ENCODE results near the gene AK9.
"Not testable (repeated sequence)": the region's sequence is repeated elsewhere in the genome, so short reads cannot be mapped to it uniquely, and the experiment has no call there.

Gene AK9

DNA sequence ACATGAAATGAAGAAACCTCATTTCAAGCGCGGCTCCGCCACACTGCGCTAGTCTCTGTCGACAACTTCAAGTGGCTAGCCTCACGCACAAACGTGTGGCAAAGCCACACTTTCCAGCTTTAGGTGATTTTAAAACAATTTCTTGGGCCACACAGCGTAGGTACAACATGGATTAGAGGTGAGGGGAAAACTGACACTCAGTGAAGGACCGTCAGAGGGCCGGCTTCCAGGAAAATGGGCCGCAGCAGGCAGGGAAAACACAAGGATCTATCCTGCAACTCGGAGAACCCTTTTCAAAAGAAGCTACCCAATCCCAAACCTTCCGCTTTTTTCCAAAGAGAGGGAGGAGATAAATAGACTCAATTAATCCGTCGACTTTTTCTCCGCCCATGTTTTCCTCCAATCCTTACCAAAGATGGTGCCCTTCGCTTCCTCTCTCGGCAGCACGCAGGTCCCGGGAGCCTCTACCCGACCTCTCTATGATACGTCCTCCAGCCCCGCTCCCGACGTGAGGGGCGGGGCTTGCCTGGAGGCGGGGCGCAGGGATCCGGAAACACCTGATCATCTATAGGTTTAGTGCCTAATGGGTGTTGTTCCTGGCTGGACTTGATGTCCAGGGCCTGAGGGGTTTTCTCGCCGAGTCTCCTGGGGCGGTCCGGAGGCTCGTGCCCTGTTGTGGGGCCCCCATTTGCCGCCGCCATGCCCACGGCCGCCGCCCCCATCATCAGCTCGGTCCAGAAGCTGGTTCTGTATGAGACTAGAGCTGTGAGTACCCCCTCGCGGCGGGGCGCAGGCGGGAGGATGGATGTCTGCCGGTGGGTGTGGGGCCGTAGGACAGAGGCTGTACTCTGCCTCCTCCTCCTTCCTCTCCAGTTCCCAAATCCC lies at the start of gene AK9, which contains the start of gene FIG4:
Gene AK9, minus strand, starts transcription at position 466 of the 885 bp plus-strand sequence. CDS start 15,457 bp downstream, outside the sequence.
Gene FIG4, plus strand, starts transcription at position 560 of the 885 bp plus-strand sequence. Its CDS starts 140 bp downstream, at position 700.
- DNase-seq (ENCODE audit: low spot score), result peak; percentile 98

- no peak for DNase-seq (ENCODE audit: low spot score)
These were observed 49.8 kb upstream of the AK9 start for GRCh38 chr6:109740787-109741186.

DNA sequence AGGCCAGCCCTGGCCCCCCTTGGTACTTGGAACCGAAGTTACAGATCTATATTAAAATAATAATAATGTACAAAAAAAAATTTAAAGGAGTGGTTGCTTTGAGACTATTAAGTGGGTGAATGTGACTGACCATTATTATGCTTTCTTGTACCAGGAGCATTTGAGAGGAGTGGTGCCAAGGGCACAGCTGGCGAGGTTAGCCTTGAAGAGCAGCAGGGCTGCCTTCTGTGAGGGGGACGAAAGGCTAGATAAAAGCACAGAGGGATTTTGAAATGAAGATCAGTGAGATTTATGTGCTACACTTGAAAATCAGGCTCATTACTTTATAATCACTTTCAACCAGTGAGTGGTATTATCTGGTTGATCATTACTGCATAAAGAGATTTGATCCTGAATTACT lies 48.7 kb upstream of the AK9 start:
- no peak for DNase-seq (ENCODE audit: low spot score)

- no peak for DNase-seq (ENCODE audit: low spot score)
These were observed 47.7 kb upstream of the AK9 start for GRCh38 chr6:109738667-109739066.

DNA sequence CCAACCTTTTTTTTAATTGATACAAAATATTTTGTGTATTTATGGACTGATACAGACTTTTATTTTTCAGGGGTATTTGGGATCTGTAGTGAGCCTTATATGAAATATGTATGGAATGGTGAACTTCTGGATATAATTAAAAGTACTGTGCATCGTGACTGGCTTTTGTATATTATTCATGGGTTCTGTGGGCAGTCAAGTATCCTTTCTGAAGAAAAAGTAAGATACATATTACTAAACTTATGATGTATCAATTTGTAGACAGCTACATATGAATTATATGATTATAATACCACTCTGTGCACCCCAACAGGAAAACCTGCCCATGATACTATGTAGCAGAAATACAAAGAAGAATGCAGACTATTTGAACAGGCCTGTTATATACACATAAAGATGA lies 47.3 kb upstream of the AK9 start:
- DNase-seq (ENCODE audit: low spot score), result no peak

GRCh38 chr6:109736273-109737025 lies 45.4 kb upstream of the AK9 start:
- no peak for DNase-seq (ENCODE audit: low spot score)

GRCh38 chr6:109725250-109725649 lies 34.2 kb upstream of the AK9 start:
- DNase-seq (ENCODE audit: low spot score), result not testable (repeated sequence)

DNA sequence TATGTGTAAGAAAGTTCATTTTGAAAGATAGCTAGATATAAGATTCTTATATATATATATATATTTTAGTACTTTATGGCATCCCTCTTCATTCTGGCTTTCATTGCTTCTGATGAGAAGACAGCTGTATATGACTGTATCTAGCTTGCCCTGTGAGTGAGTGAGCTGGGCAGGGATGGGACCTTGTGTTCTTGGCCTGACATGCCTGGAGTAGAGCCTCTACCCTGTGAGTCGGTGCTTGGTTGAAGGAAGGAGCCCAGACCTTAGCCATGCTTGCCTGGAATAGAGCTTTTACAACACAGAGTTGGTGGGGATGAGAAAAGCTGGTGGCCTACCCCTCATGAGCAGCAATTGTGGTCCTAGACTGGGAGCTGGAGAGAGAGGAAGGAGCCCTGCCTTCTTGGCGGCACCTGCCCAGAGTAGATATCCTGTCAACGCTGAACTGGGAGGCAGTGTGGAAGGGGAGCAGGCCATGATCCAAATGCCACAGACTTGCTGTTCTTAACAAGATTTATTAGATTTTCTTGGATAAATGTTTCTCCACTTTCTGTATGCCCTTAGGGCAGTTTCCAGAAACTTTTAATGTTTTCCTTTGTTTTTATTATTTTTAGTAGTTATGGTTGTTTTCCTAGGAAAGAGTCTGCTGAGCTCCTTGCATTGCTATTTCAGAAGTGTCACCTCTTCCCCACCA lies 31.7 kb upstream of the AK9 start:
- DNase-seq (ENCODE audit: low spot score), result no peak

GRCh38 chr6:109722011-109722410 lies 31.0 kb upstream of the AK9 start:
- DNase-seq (ENCODE audit: low spot score), result no peak

DNA sequence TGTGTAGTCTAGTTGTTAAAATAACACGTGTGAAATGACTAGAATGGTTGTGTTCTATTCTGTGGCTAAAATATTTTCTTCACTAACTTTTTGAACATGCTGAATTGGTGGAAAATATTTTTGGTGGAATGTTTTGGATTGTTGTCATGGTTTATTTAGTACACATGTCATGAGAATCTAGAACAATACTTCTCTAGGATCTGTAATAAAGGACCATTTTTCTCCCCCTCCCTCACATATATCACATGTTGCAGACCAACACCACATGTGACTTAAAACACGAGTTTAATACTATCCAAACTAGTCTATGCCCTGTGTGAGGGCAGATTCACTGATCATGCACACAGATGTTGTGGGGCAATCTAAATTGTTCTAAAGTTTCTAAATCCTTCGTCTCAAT lies 29.3 kb upstream of the AK9 start:
- DNase-seq (ENCODE audit: low spot score), result no peak

DNA sequence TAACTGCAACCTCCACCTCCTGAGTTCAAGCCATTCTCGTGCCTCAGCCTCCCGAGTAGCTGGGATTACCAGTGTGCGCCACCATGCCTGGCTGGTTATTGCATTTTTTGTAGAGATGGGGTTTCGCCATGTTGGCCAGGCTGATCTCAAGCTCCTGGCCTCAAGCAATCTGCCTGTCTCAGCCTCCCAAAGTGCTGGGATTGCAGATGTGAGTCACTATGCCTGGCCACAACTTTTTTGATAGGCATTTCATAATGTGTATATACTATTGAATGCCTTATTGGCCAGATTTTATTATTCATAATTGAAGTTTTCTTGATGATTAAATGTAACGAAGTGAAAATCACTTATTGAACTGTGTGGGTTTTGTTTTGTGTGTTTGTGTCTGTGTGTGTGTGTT lies 28.0 kb upstream of the AK9 start:
- DNase-seq (ENCODE audit: low spot score), result no peak

DNA sequence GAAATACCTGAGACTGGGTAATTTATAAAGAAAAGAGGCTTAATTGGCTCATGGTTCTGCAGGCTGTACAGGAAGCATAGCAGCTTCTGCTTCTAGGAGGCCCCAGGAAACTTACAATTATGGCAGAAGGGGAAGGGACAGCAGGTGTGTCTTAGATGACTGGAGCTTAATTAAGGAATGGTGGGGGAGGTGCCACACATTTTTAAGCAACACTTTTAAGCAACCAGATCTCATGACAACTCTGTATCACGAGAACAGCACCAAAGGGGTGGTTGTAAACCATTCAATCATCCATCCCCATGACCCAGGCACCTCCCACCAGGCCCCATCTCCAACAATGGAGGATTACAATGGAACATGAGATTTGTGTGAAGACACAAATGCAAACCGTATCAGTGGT lies 27.0 kb upstream of the AK9 start:
- no peak for DNase-seq (ENCODE audit: low spot score)

- DNase-seq (ENCODE audit: low spot score), result no peak
These were observed 24.6 kb upstream of the AK9 start for GRCh38 chr6:109715616-109716015.

- no peak for DNase-seq (ENCODE audit: low spot score)
These were observed 23.6 kb upstream of the AK9 start for GRCh38 chr6:109714611-109715010.

DNA sequence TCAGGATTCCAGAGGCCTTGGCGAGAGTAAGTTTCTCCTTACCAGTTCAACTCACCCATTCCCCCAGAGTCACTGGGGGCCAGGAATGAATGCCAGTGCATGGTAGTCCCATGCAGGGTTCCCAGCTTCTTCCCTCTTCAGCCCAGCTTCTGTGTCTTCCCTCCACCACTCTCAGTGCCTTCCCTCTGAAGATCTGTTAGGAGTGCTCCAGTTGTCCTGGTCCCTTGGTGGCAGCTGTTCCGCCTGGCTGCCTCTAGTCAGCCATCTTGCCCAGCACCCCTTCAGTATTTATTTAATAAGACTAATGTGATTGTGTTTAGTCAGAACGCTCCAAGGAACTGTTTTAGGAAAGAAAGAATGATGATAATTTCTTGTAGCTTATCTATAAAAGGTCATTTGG lies 23.2 kb upstream of the AK9 start:
- DNase-seq (ENCODE audit: low spot score), result no peak

- DNase-seq (ENCODE audit: low spot score), result no peak
These were observed 22.1 kb upstream of the AK9 start for GRCh38 chr6:109713097-109713496.

DNA sequence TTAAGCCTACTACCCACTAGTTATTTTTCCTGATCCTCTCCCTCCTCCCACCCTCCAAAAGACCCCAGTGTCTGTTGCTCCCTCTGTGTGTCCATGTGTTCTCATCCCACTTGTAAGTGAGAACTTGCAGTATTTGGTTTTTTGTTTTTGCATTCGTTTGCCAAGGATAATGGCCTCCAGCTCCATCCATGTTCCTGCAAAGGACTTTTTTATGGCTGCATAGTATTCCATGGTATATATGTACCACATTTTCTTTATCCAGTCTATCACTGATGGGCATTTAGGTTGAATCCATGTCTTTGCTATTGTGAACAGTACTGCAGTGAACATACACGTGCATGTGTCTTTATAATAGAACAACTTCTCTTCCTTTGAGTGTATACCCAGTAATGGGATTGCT lies 17.1 kb upstream of the AK9 start:
- not testable (repeated sequence) for DNase-seq (ENCODE audit: low spot score)

- peak; percentile 18 for DNase-seq (ENCODE audit: low spot score)
These were observed 15.5 kb upstream of the AK9 start for GRCh38 chr6:109706513-109706912.

DNA sequence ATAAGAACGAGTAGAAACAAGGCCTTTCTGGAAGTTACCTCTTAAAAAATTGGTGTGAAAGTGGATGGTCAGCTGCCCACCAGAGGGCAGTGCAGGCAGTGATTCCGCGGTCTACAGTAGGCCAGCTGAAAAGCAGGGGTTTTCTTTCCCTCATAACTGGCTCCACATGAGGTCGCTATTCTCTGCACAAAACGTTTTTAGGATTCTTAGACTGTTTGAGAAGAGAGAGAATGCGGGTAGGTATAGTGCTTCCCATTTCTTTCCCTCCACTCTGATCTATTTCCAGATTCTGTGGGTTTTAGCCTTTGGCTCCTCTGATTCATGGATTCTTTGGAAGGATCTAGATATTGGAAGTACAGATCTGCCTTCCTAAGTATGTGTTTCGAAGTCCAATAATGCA lies 14.3 kb upstream of the AK9 start:
- DNase-seq (ENCODE audit: low spot score), result peak; percentile 95

- no peak for DNase-seq (ENCODE audit: low spot score)
These were observed 11.8 kb upstream of the AK9 start for GRCh38 chr6:109702791-109703190.

DNA sequence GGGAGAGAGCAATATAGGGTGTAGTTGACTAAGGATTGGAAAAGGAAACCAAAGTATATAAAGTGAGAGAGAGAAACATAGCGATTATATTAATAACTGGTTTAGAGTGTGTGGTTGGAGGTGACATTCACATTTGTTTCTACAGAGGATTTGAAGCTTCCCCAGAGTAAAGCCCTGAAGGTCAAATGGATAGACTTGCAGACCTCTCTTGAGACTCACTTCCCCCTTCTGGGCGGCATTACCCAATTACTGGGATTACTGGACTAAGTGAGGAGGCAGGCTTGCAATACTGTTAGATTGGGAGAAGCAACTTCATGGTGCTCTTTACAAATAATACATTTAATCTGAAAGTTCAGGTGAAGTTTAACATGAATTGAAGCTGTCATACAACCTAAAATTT lies 10.8 kb upstream of the AK9 start:
- DNase-seq (ENCODE audit: low spot score), result no peak

GRCh38 chr6:109701221-109701620 lies 10.2 kb upstream of the AK9 start:
- DNase-seq (ENCODE audit: low spot score), result no peak

- no peak for DNase-seq (ENCODE audit: low spot score)
These were observed 5.4 kb upstream of the AK9 start for GRCh38 chr6:109696355-109696754.
